GM23338 (cell line): ENCODE results near the gene CSNK1E. TPM values are rescaled to one million over a fixed set of nuclear protein-coding genes. Genes with fewer than 3 reads are reported as not detected.

Experiments used
- CREB1 ChIP-seq: fragments of 250-450 bp; sonication (Bioruptor Pico); IDR thresholded peaks from 2 replicates; pipeline ENCODE4 v1.5.0; 2020; ENCODE audit warnings: low read depth, mild to moderate bottlenecking, moderate library complexity
- CTCF ChIP-seq, 2 experiments: fragments of 200-600 bp in 1 of 2; sonication (generic) in 1 of 2; conservative IDR thresholded peaks; 2 replicates each; pipeline versions ENCODE4 v1.5.1 to v1.6.1; 2016 to 2017; ENCODE audit warnings: antibody characterized with exemption in 2 of 2, low read depth in 2 of 2, mild to moderate bottlenecking in 2 of 2, moderate library complexity in 1 of 2
- EZH2 ChIP-seq: fragments of 200-600 bp; sonication (generic); IDR thresholded peaks from one replicate; pipeline ENCODE4 v1.8.0; 2017; ENCODE audit warnings: antibody characterized with exemption, mild to moderate bottlenecking, low read depth; ENCODE audit not compliant: unreplicated experiment
- EZH2phosphoT487 ChIP-seq: fragments of 200-600 bp; sonication (generic); IDR thresholded peaks from one replicate; pipeline ENCODE4 v1.8.1; 2018; ENCODE audit warnings: antibody characterized with exemption; ENCODE audit not compliant: unreplicated experiment
- NANOG ChIP-seq: IDR thresholded peaks from 2 replicates; pipeline ENCODE4 v1.6.1; 2016; ENCODE audit warnings: antibody characterized with exemption, borderline replicate concordance
- POLR2AphosphoS5 ChIP-seq: IDR thresholded peaks from 2 replicates; pipeline ENCODE4 v1.6.1; 2016; ENCODE audit warnings: antibody characterized with exemption, low read depth
- REST ChIP-seq: IDR thresholded peaks from one replicate; pipeline ENCODE4 v1.6.1; 2018; ENCODE audit warnings: antibody characterized with exemption; ENCODE audit not compliant: unreplicated experiment
- STAT1 ChIP-seq: IDR thresholded peaks from one replicate; pipeline ENCODE4 v1.6.1; 2016; ENCODE audit warnings: antibody characterized with exemption; ENCODE audit not compliant: unreplicated experiment
- ZNF114 ChIP-seq: fragments of 250-450 bp; sonication (Bioruptor Pico); IDR thresholded peaks from 2 replicates; pipeline ENCODE4 v1.5.0; 2020; ENCODE audit warnings: mild to moderate bottlenecking, moderate library complexity
- ZNF331 ChIP-seq: fragments of 250-450 bp; sonication (Bioruptor Pico); IDR thresholded peaks from 2 replicates; pipeline ENCODE4 v1.5.0; 2020; ENCODE audit warnings: low read depth, mild to moderate bottlenecking, moderate library complexity
- ZNF462 ChIP-seq: fragments of 250-450 bp; sonication (Bioruptor Pico); IDR thresholded peaks from 2 replicates; pipeline ENCODE4 v1.5.0; 2020; ENCODE audit warnings: mild to moderate bottlenecking, moderate library complexity
- polyA plus RNA-seq: library from polyadenylated mRNA; unstranded; fragments of >200 nt; fragmentation: Nextera tagmentation; extraction: Ambion mirVana; gene quantifications from 2 replicates; pipeline ENCODE4 v1.2.1, GENCODE V29; 2016
- total RNA-seq: library from RNA; depleted of rRNA; stranded (reverse); fragments of >200 nt; shearing (Covaris generic); gene quantifications from 2 replicates; pipeline ENCODE4 v1.2.3, GENCODE V29; 2014

Gene CSNK1E
- total and polyA plus RNA-seq, 2 experiments from 2014 or later, result 180 to 259 TPM

- TF ChIP-seq ZNF462 (CRISPR knock-in tag) (no peak), EZH2phosphoT487 (no peak), CTCF (conservative IDR thresholded peaks at IDR 0.05; ENCODE audit: low read depth in 2 of 2) (no peak), ZNF114 (CRISPR knock-in tag) (no peak), EZH2 (no peak), NANOG (no peak), ZNF331 (CRISPR knock-in tag) (no peak), REST (no peak), POLR2AphosphoS5 (no peak), CREB1 (CRISPR knock-in tag) (no peak), STAT1 (no peak)
Observed at GRCh38 chr22:38302906-38303305, 14.3 kb downstream of the CSNK1E start (continued).
